Smooth muscle cell (in vitro differentiated cells): ENCODE data around the gene BSND. TPM values are rescaled to one million over a fixed set of nuclear protein-coding genes. Genes with fewer than 3 reads are reported as not detected.

Experiments used
- DNase-seq: peaks from one replicate; lab custom pipeline; 2025; ENCODE audit not compliant: unreplicated experiment; lab: John Stamatoyannopoulos, UW
- H2AFZ ChIP-seq: fragments of 200-600 bp; sonication (generic); 2 replicates; pipeline ENCODE4 v1.6.0; 2016; ENCODE audit warnings: antibody characterized with exemption, low read depth, mild to moderate bottlenecking
- H3F3A ChIP-seq: fragments of 200-600 bp; sonication (generic); 2 replicates; pipeline ENCODE4 v1.6.0; 2017; ENCODE audit warnings: antibody characterized with exemption, low read depth
- H3K27ac ChIP-seq: fragments of 200-600 bp; sonication (generic); 2 replicates; pipeline ENCODE4 v1.5.1; 2016; ENCODE audit warnings: low read depth, mild to moderate bottlenecking
- H3K27me3 ChIP-seq: fragments of 200-600 bp; sonication (generic); 2 replicates; pipeline ENCODE4 v1.6.1; 2016; ENCODE audit warnings: low read depth, mild to moderate bottlenecking
- H3K36me3 ChIP-seq: fragments of 200-600 bp; sonication (generic); 2 replicates; pipeline ENCODE4 v1.5.1; 2016; ENCODE audit warnings: low read depth
- H3K4me1 ChIP-seq: fragments of 200-600 bp; sonication (generic); 2 replicates; pipeline ENCODE4 v1.5.1; 2016; ENCODE audit warnings: low read depth
- H3K4me2 ChIP-seq: fragments of 200-600 bp; sonication (generic); 2 replicates; pipeline ENCODE4 v1.6.0; 2016; ENCODE audit warnings: mild to moderate bottlenecking
- H3K4me3 ChIP-seq: fragments of 200-600 bp; sonication (generic); 2 replicates; pipeline ENCODE4 v1.5.1; 2016; ENCODE audit warnings: mild to moderate bottlenecking
- H3K79me2 ChIP-seq: fragments of 200-600 bp; sonication (generic); 2 replicates; pipeline ENCODE4 v1.6.0; 2016; ENCODE audit warnings: low read depth, mild to moderate bottlenecking
- H3K9ac ChIP-seq: fragments of 200-600 bp; sonication (generic); 2 replicates; pipeline ENCODE4 v1.6.0; 2016; ENCODE audit warnings: low read depth
- H3K9me3 ChIP-seq: fragments of 200-600 bp; sonication (generic); replicated peaks from 2 replicates; pipeline ENCODE4 v1.5.1; 2016; ENCODE audit warnings: low read depth
- H4K20me1 ChIP-seq: fragments of 200-600 bp; sonication (generic); 2 replicates; pipeline ENCODE4 v1.6.0; 2016; ENCODE audit warnings: low read depth
- WGBS: methylation state at CpG from one replicate; pipeline ENCODE4 v1.1.7; 2016; ENCODE audit warnings: low lambda C conversion rate; 5-methylcytosine and 5-hydroxymethylcytosine counted together
- polyA plus RNA-seq: library from polyadenylated mRNA; unstranded; fragments of >200 nt; fragmentation: Nextera tagmentation; extraction: Ambion mirVana; gene quantifications from 2 replicates; pipeline ENCODE4 v1.2.1, GENCODE V29; 2016
- total RNA-seq: library from RNA; depleted of rRNA; stranded (reverse); fragments of >200 nt; gene quantifications from 2 replicates; pipeline ENCODE4 v1.2.3, GENCODE V29; 2014
- TF ChIP-seq, protein P1 (sequence below): fragments of 200-600 bp; sonication (generic); IDR thresholded peaks from 2 replicates; pipeline ENCODE4 v1.5.1; 2017; ENCODE audit warnings: borderline replicate concordance, mild to moderate bottlenecking, antibody characterized with exemption; ENCODE audit not compliant: insufficient read depth, poor library complexity, severe bottlenecking

Gene BSND
- total and polyA plus RNA-seq, 2 experiments from 2014 or later, result not detected

GRCh38 chr1:54996359-54996868, 2.3 kb upstream of the BSND start:
- peak overlapping the region; percentile 81 for H3K4me2 ChIP-seq

GRCh38 chr1:54996869-54997710, 1.6 kb upstream of the BSND start:
- no peaks in the 10 kb centered on the region for H4K20me1 ChIP-seq
- H3K4me2 ChIP-seq, result peak overlapping the region; percentile 81
- H3F3A ChIP-seq, result no peaks in the 10 kb centered on the region
- no peaks in the 10 kb centered on the region for H3K36me3 ChIP-seq
- peaks cover 52% of the 10 kb centered on the region for H3K27me3 ChIP-seq
- H3K9me3 ChIP-seq, result no peaks in the 10 kb centered on the region
- 13% methylated on average over 41 of the region's 46 CpGs for WGBS
- peak overlapping the region; percentile 40 for H3K4me3 ChIP-seq
- no peak overlapping the region for H3K27ac ChIP-seq
- H3K79me2 ChIP-seq, result no peaks in the 10 kb centered on the region
- no peak overlapping the region for H3K9ac ChIP-seq
- no peaks in the 10 kb centered on the region for H3K4me1 ChIP-seq
- TF ChIP-seq, protein P1, sequence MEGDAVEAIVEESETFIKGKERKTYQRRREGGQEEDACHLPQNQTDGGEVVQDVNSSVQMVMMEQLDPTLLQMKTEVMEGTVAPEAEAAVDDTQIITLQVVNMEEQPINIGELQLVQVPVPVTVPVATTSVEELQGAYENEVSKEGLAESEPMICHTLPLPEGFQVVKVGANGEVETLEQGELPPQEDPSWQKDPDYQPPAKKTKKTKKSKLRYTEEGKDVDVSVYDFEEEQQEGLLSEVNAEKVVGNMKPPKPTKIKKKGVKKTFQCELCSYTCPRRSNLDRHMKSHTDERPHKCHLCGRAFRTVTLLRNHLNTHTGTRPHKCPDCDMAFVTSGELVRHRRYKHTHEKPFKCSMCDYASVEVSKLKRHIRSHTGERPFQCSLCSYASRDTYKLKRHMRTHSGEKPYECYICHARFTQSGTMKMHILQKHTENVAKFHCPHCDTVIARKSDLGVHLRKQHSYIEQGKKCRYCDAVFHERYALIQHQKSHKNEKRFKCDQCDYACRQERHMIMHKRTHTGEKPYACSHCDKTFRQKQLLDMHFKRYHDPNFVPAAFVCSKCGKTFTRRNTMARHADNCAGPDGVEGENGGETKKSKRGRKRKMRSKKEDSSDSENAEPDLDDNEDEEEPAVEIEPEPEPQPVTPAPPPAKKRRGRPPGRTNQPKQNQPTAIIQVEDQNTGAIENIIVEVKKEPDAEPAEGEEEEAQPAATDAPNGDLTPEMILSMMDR, result no peak
- DNase-seq, result no peak
- H2AFZ ChIP-seq, result no peak overlapping the region

More at GRCh38 chr1:54996359-54996868, 2.3 kb upstream of the BSND start:
- Histone ChIP-seq H3K36me3 (no peaks in the 10 kb centered on the region), H4K20me1 (no peaks in the 10 kb centered on the region), H3K9me3 (no peaks in the 10 kb centered on the region), H3K4me3 (peak overlapping the region; percentile 40), H2AFZ (no peak overlapping the region), H3K79me2 (no peaks in the 10 kb centered on the region), H3K27ac (no peak overlapping the region), H3K27me3 (peaks cover 52% of the 10 kb centered on the region), H3K9ac (no peak overlapping the region), H3K4me1 (no peaks in the 10 kb centered on the region), H3F3A (no peaks in the 10 kb centered on the region)
- DNase-seq, result no peak
- TF ChIP-seq, protein P1, result peak; percentile 84
- WGBS, result 2% methylated on average over 17 of the region's 23 CpGs

- H3K9ac ChIP-seq, result no peak overlapping the region
- TF ChIP-seq, protein P1, result no peak
- H3K4me2 ChIP-seq, result no peak overlapping the region
- no peaks in the 10 kb centered on the region for H3F3A ChIP-seq
- H3K27me3 ChIP-seq, result peaks cover 55% of the 10 kb centered on the region
- no peaks in the 10 kb centered on the region for H3K79me2 ChIP-seq
- WGBS, result 61% methylated on average over 6 of the region's 6 CpGs
- no peaks in the 10 kb centered on the region for H4K20me1 ChIP-seq
- no peak for DNase-seq
- no peaks in the 10 kb centered on the region for H3K36me3 ChIP-seq
- no peaks in the 10 kb centered on the region for H3K9me3 ChIP-seq
- no peaks in the 10 kb centered on the region for H3K4me1 ChIP-seq
- H2AFZ ChIP-seq, result no peak overlapping the region
- no peak overlapping the region for H3K4me3 ChIP-seq
- H3K27ac ChIP-seq, result no peak overlapping the region
Measured at GRCh38 chr1:54997711-54997986, 1.1 kb upstream of the BSND start.

DNA sequence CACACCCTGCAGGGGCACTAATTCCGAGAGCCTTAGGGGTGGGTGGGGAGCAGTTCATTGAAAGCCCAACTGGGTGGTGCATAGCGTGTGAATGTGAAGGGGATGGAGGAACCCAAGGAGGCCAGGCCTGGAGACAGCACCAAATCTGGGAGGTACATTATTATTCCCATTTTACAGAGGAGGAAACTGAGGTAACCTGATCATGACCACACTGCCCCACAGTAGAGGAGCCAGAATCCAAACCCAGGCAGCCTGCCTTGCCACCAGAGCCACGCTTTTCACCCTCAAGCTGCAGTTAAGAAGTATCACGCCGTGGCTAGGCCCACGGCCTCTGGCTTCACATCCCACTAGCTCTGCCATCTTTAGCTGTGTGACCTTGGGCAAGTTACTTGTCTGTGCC, 633 bp upstream of the BSND start:
- H3K27ac ChIP-seq, result no peak overlapping the region
- no peak overlapping the region for H3K4me2 ChIP-seq
- no peak for DNase-seq
- H3K9ac ChIP-seq, result no peak overlapping the region
- no peaks in the 10 kb centered on the region for H3K4me1 ChIP-seq
- no peaks in the 10 kb centered on the region for H4K20me1 ChIP-seq
- 94% methylated on average over 6 of the region's 6 CpGs for WGBS
- TF ChIP-seq, protein P1, result no peak
- H3K4me3 ChIP-seq, result no peak overlapping the region
- H3K79me2 ChIP-seq, result no peaks in the 10 kb centered on the region
- no peaks in the 10 kb centered on the region for H3K36me3 ChIP-seq
- H3F3A ChIP-seq, result no peaks in the 10 kb centered on the region
- no peak overlapping the region for H2AFZ ChIP-seq
- H3K27me3 ChIP-seq, result peaks cover 56% of the 10 kb centered on the region
- H3K9me3 ChIP-seq, result no peaks in the 10 kb centered on the region
